Transverse colon (tissue), 4 donors: ENCODE data around the gene ENTR1. TPM values are rescaled to one million over a fixed set of nuclear protein-coding genes. Genes with fewer than 3 reads are reported as not detected.

Experiments used
- DNase-seq: peaks from one replicate; pipeline ENCODE4 v3.0.0-alpha.2; 2019
- H3K27ac ChIP-seq, 4 donors: fragments of 200-600 bp; sonication (generic); 2 replicates each; pipeline ENCODE4 v1.5.1; 2016 to 2018; ENCODE audit warnings: inconsistent platforms in 4 of 4
- H3K27me3 ChIP-seq: fragments of 200-600 bp; sonication (generic); 2 replicates; pipeline ENCODE4 v1.5.1; 2017; ENCODE audit warnings: inconsistent platforms
- H3K36me3 ChIP-seq, 4 donors: fragments of 200-600 bp; sonication (generic); 2 replicates each; pipeline ENCODE4 v1.5.1; 2017 to 2019; ENCODE audit warnings: inconsistent platforms in 4 of 4
- H3K4me1 ChIP-seq, 4 donors: fragments of 200-600 bp; sonication (generic); 2 replicates each; pipeline ENCODE4 v1.5.1; 2017 to 2020; ENCODE audit warnings: inconsistent platforms in 4 of 4
- H3K4me3 ChIP-seq, 4 donors: fragments of 200-600 bp; sonication (generic); 1 replicate in 1 of 4; 2 replicates in 3 of 4; pipeline versions ENCODE4 v1.5.1 to v1.6.1; 2017 to 2019; ENCODE audit warnings: inconsistent platforms in 4 of 4
- H3K9me3 ChIP-seq, 2 donors: fragments of 200-600 bp; sonication (generic); 2 replicates each; pipeline ENCODE4 v1.5.1; 2017 to 2019; ENCODE audit warnings: inconsistent platforms in 2 of 2
- CTCF ChIP-seq, 5 experiments: fragments of 200-600 bp in 3 of 5; fragments of 450-650 bp in 2 of 5; sonication (generic) in 3 of 5; IDR thresholded peaks; 1 replicate in 2 of 5; 2 replicates in 3 of 5; pipeline ENCODE4 v1.5.1; 2016 to 2017; ENCODE audit warnings: antibody characterized with exemption in 5 of 5, inconsistent platforms in 3 of 5, mild to moderate bottlenecking in 2 of 5, moderate library complexity in 1 of 5
- EP300 ChIP-seq: sonication (generic); formaldehyde crosslinking; IDR thresholded peaks from one replicate; pipeline ENCODE4 v1.6.1; 2017; ENCODE audit warnings: antibody characterized with exemption, low read depth
- POLR2A ChIP-seq: fragments of 450-650 bp; IDR thresholded peaks from one replicate; pipeline ENCODE4 v1.6.1; 2016; ENCODE audit warnings: antibody characterized with exemption, mild to moderate bottlenecking, moderate library complexity
- POLR2AphosphoS5 ChIP-seq, 3 donors: sonication (generic); formaldehyde crosslinking; IDR thresholded peaks; one replicate each; pipeline ENCODE4 v1.6.1; 2016; ENCODE audit warnings: antibody characterized with exemption in 3 of 3
- WGBS, 2 donors: methylation state at CpG; one replicate each; pipeline ENCODE4 v1.1.5; 2018; ENCODE audit warnings: low coverage in 1 of 2; 5-methylcytosine and 5-hydroxymethylcytosine counted together
- in situ Hi-C, 4 donors: fragments of 200-750 bp; cut with MboI; loops; one replicate each; pipeline versions ENCODE4 v1.15.0 to v1.15.1; 2017; ENCODE audit warnings: low sequenced_read_pairs in 3 of 4, low pct_ligation_motif_present in 1 of 4, low pct_unique_long_range_greater_than_20kb in 1 of 4
- intact Hi-C: fragments of 100-400 bp; cut with DNase I; formaldehyde crosslinking; loops from one replicate; pipeline ENCODE4 v1.15.1; 2023; ENCODE audit warnings: low total_unique reads
- total RNA-seq, 4 donors: library from RNA; depleted of rRNA; stranded (reverse); fragments of >200 nt; gene quantifications; one replicate each; pipeline ENCODE4 v1.1.0, GENCODE V29; 2016

The ENTR1 gene
- total RNA-seq, 4 donors from 2014 or later, result 23.6 to 74.6 (median 40.9) TPM

GRCh38 chr9:136355616-136356557 is 54.5 kb downstream of the ENTR1 start:
- DNase-seq, result no peak
- Histone ChIP-seq H3K27ac (no peak overlapping the region), H3K36me3 (no peaks in the 10 kb centered on the region), H3K4me1 (peaks cover 2 to 12% (median 5%) of the 10 kb centered on the region in 4 donors), H3K4me3 (no peak overlapping the region), H3K27me3 (no peaks in the 10 kb centered on the region), H3K9me3 (no peaks in the 10 kb centered on the region)
- intact Hi-C loops (no loop called here), in situ Hi-C loops (no loop called here)
- TF ChIP-seq CTCF (IDR thresholded peaks at IDR 0.05), result no peak
- no peak for TF ChIP-seq POLR2AphosphoS5 (IDR thresholded peaks at IDR 0.05)
- no peak for TF ChIP-seq EP300
- no peak for TF ChIP-seq POLR2A
- WGBS, 2 donors, result 62% methylated on average over 49 of the region's 54 CpGs; no CpG with 5 or more reads in 1 of the 2 donors

GRCh38 chr9:136354592-136355085 is 55.8 kb downstream of the ENTR1 start:
- in situ Hi-C loops, result no loop called here
- Histone ChIP-seq H3K9me3 (no peaks in the 10 kb centered on the region), H3K4me3 (no peak overlapping the region), H3K4me1 (peaks cover 0 to 6% (median 3%) of the 10 kb centered on the region in 4 donors), H3K27me3 (no peaks in the 10 kb centered on the region), H3K36me3 (no peaks in the 10 kb centered on the region), H3K27ac (peak overlapping the region in 3 of 4 donors; percentile 10 to 24 (median 18))
- WGBS, 2 donors, result 47 to 60% methylated on average over 1 to 4 of the region's 17 CpGs
- intact Hi-C loops, result no loop called here
- no peak for TF ChIP-seq POLR2AphosphoS5 (IDR thresholded peaks at IDR 0.05)
- TF ChIP-seq EP300, result no peak
- no peak for TF ChIP-seq CTCF (IDR thresholded peaks at IDR 0.05)
- no peak for TF ChIP-seq POLR2A
- DNase-seq, result peak; percentile 24

- Histone ChIP-seq H3K27me3 (no peaks in the 10 kb centered on the region), H3K9me3 (no peaks in the 10 kb centered on the region), H3K4me1 (peaks cover 0 to 6% (median 3%) of the 10 kb centered on the region in 4 donors), H3K4me3 (no peak overlapping the region), H3K36me3 (no peaks in the 10 kb centered on the region), H3K27ac (peak overlapping the region in 3 of 4 donors; percentile 10 to 24 (median 18))
- 60 to 72% methylated on average over 2 to 13 of the region's 13 CpGs for WGBS, 2 donors
- intact Hi-C loops, result no loop called here
- DNase-seq, result no peak
- in situ Hi-C loops, result no loop called here
- TF ChIP-seq POLR2A (no peak), EP300 (no peak), POLR2AphosphoS5 (IDR thresholded peaks at IDR 0.05) (no peak), CTCF (IDR thresholded peaks at IDR 0.05) (no peak)
Observed at GRCh38 chr9:136353757-136354488, 56.5 kb downstream of the ENTR1 start.

GRCh38 chr9:136353088-136353487 is 57.3 kb downstream of the ENTR1 start:
- intact Hi-C loops, result no loop called here
- H3K27ac ChIP-seq, result no peak overlapping the region
- peaks cover 0 to 6% (median 3%) of the 10 kb centered on the region in 4 donors for H3K4me1 ChIP-seq
- TF ChIP-seq POLR2AphosphoS5 (IDR thresholded peaks at IDR 0.05) (no peak), EP300 (no peak), POLR2A (no peak), CTCF (IDR thresholded peaks at IDR 0.05) (no peak)
- no peak overlapping the region for H3K4me3 ChIP-seq
- no peaks in the 10 kb centered on the region for H3K27me3 ChIP-seq
- no peaks in the 10 kb centered on the region for H3K36me3 ChIP-seq
- no peaks in the 10 kb centered on the region for H3K9me3 ChIP-seq
- no peak for DNase-seq
- in situ Hi-C loops, result no loop called here
- 67 to 74% methylated on average over 1 to 11 of the region's 11 CpGs for WGBS, 2 donors
